IPS-11a (cell line): ENCODE measurements around the gene PLCB1.
"Not testable (repeated sequence)": the region's sequence is repeated elsewhere in the genome, so short reads cannot be mapped to it uniquely, and the experiment has no call there.

Source experiments
- H3K4me3 ChIP-seq: one replicate; pipeline ENCODE4 v1.5.1; 2013; ENCODE audit warnings: low read depth, low read length, control low read depth

Gene PLCB1

GRCh38 chr20:8431538-8432434 is 299.7 kb downstream of the PLCB1 start:
- no peak overlapping the region for H3K4me3 ChIP-seq

GRCh38 chr20:8432435-8433148 is 300.5 kb downstream of the PLCB1 start:
- H3K4me3 ChIP-seq = no peak overlapping the region

GRCh38 chr20:8433291-8433690 is 301.2 kb downstream of the PLCB1 start:
- no peak overlapping the region for H3K4me3 ChIP-seq

- H3K4me3 ChIP-seq = no peak overlapping the region
Measured at GRCh38 chr20:8434326-8434876, 302.3 kb downstream of the PLCB1 start.

GRCh38 chr20:8435285-8436035 is 303.4 kb downstream of the PLCB1 start:
- H3K4me3 ChIP-seq = no peak overlapping the region

GRCh38 chr20:8436938-8437337 is 304.9 kb downstream of the PLCB1 start:
- not testable (repeated sequence) for H3K4me3 ChIP-seq

GRCh38 chr20:8438748-8439147 is 306.7 kb downstream of the PLCB1 start:
- H3K4me3 ChIP-seq = no peak overlapping the region

- no peak overlapping the region for H3K4me3 ChIP-seq
Measured at GRCh38 chr20:8443464-8444072, 311.5 kb downstream of the PLCB1 start.

GRCh38 chr20:8447262-8448120 is 315.4 kb downstream of the PLCB1 start:
- no peak overlapping the region for H3K4me3 ChIP-seq

- no peak overlapping the region for H3K4me3 ChIP-seq
Measured at GRCh38 chr20:8449123-8449522, 317.1 kb downstream of the PLCB1 start.

GRCh38 chr20:8454137-8454712 is 322.2 kb downstream of the PLCB1 start:
- no peak overlapping the region for H3K4me3 ChIP-seq

- H3K4me3 ChIP-seq = no peak overlapping the region
Measured at GRCh38 chr20:8456765-8457164, 324.7 kb downstream of the PLCB1 start.

- H3K4me3 ChIP-seq = no peak overlapping the region
Measured at GRCh38 chr20:8457978-8458377, 325.9 kb downstream of the PLCB1 start.

GRCh38 chr20:8461186-8461585 is 329.1 kb downstream of the PLCB1 start:
- no peak overlapping the region for H3K4me3 ChIP-seq

- no peak overlapping the region for H3K4me3 ChIP-seq
Measured at GRCh38 chr20:8464368-8464767, 332.3 kb downstream of the PLCB1 start.

GRCh38 chr20:8466781-8467180 is 334.7 kb downstream of the PLCB1 start:
- H3K4me3 ChIP-seq = not testable (repeated sequence)

- no peak overlapping the region for H3K4me3 ChIP-seq
Measured at GRCh38 chr20:8470156-8470555, 338.1 kb downstream of the PLCB1 start.

GRCh38 chr20:8471465-8471864 is 339.4 kb downstream of the PLCB1 start:
- H3K4me3 ChIP-seq = no peak overlapping the region

- H3K4me3 ChIP-seq = no peak overlapping the region
Measured at GRCh38 chr20:8473459-8473858, 341.4 kb downstream of the PLCB1 start.
